ENCODE measurements around the gene PALLD. TPM values are rescaled to one million over a fixed set of nuclear protein-coding genes. Genes with fewer than 3 reads are reported as not detected.

Gene PALLD
- total and polyA plus RNA-seq, 2 of the 13 experiments (the other 11 are each of a cell fraction or from before 2014, with no cell fraction given): 0.50 to 1.5 TPM

GRCh38 chr4:168930413-168931196, 433.8 kb downstream of the PALLD start:
- BruUV-seq (replicated peaks): no TSS peak
- Histone ChIP-seq H3K27ac (ENCODE audit: extremely low read length, insufficient read depth, low read length) (no peak overlapping the region), H4K20me1 (ENCODE audit: insufficient read depth, low read length) (no peaks in the 10 kb centered on the region), H3K4me2 (ENCODE audit: low read depth, low read length) (no peak overlapping the region), H3K4me3 (replicated peaks in 1 of 3; ENCODE audit: insufficient read depth in 1 of 3, low read depth in 2 of 3, low read length in 3 of 3) (no peak overlapping the region), H3K27me3 (ENCODE audit: control insufficient read depth in 1 of 2, insufficient read depth in 2 of 2, low read length in 2 of 2) (no peaks in the 10 kb centered on the region), H3K79me2 (ENCODE audit: insufficient read depth, low read length) (no peaks in the 10 kb centered on the region), H3K9me3 (ENCODE audit: low read length) (peaks cover 12% of the 10 kb centered on the region; the same call in 1 of the 2 replicates), H2AFZ (ENCODE audit: low read length) (no peak overlapping the region), H3K4me1 (ENCODE audit: insufficient read depth, low read length) (peaks cover 22% of the 10 kb centered on the region), H3K9ac (ENCODE audit: insufficient read depth, low read depth, low read length) (no peak overlapping the region), H3K36me3 (replicated peaks in 1 of 2; ENCODE audit: control insufficient read depth in 1 of 2, insufficient read depth in 2 of 2, low read length in 2 of 2) (no peaks in the 10 kb centered on the region)
- FAIRE-seq (no peak), ATAC-seq (peak; percentile 75), DNase-seq (ENCODE audit: low spot score) (no peak)
- intact Hi-C loops (cut with micrococcal nuclease; ENCODE audit: unreplicated experiment) (no loop called here), in situ Hi-C loops (cut with HindIII; ENCODE audit: extremely low pct_ligation_motif_present, low pct_unique_long_range_greater_than_20kb) (no loop called here)
- TF ChIP-seq ZNF616 (CRISPR knock-in tag; IDR thresholded peaks at IDR 0.05; ENCODE audit: low read depth) (no peak), PTBP1 (IDR thresholded peaks at IDR 0.05; ENCODE audit: low read depth, low read length, poor library complexity, severe bottlenecking) (no peak), ZNF562 (CRISPR knock-in tag; IDR thresholded peaks at IDR 0.05; ENCODE audit: borderline replicate concordance) (no peak), NFATC3 (CRISPR knock-in tag; IDR thresholded peaks at IDR 0.05) (no peak), NR2F1 (CRISPR knock-in tag; IDR thresholded peaks at IDR 0.05) (no peak), ZNF550 (CRISPR knock-in tag; IDR thresholded peaks at IDR 0.05; ENCODE audit: borderline replicate concordance) (no peak), RFXAP (CRISPR knock-in tag; IDR thresholded peaks at IDR 0.05; ENCODE audit: borderline replicate concordance) (no peak), FOXA1 (IDR thresholded peaks at IDR 0.05) (no peak), FOXA1 (CRISPR knock-in tag; IDR thresholded peaks at IDR 0.05) (no peak), NONO (IDR thresholded peaks at IDR 0.05) (no peak), NONO (CRISPR knock-in tag; conservative IDR thresholded peaks at IDR 0.05) (no peak), ZNF234 (CRISPR knock-in tag; conservative IDR thresholded peaks at IDR 0.05) (no peak), ZNF335 (CRISPR knock-in tag; IDR thresholded peaks at IDR 0.05) (no peak)
- CTCF ChIA-PET (ENCODE audit: low intra/inter-chr PET ratio, low total read pairs): no interaction called here
- POLR2A ChIA-PET: no interaction called here
- 89% methylated on average over 3 of the region's 6 CpGs for WGBS (ENCODE audit: low lambda C conversion rate)
